Inferior parietal cortex (tissue), 1 donor: ENCODE data around the gene PRSS27.
"Not testable (repeated sequence)": the region's sequence is repeated elsewhere in the genome, so short reads cannot be mapped to it uniquely, and the experiment has no call there.

Experiments used
- DNase-seq: peaks from one replicate; pipeline ENCODE4 v3.0.0-alpha.2; 2016; ENCODE audit errors: extremely low spot score

PRSS27 gene

DNA sequence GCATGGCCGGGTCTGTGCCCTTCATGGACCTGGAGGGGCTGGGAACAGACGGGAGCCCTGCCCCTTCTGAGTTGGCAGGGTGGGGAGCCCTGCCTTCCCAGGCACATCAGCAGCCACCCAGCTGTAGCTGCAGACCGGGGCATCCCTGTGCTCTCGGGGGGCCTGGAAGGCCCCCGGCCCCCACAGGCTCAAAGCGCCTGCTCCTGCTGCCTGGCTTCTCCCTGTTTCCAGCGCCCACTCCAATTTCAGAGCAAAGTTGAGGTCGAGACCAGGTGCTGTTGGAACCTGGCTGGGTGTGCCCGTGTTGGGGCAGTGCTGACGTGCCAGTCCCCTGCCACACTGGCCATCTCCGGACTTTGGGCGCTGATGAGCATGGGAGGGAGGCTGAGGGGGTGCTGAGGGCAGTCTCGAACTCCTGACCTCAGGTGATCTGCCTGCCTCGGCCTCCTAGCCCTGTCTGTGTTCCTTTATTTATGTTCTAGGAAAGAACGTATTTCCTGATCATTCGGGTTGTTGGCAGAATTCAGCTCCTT lies 4.9 kb upstream of the PRSS27 start:
- no peak for DNase-seq

DNA sequence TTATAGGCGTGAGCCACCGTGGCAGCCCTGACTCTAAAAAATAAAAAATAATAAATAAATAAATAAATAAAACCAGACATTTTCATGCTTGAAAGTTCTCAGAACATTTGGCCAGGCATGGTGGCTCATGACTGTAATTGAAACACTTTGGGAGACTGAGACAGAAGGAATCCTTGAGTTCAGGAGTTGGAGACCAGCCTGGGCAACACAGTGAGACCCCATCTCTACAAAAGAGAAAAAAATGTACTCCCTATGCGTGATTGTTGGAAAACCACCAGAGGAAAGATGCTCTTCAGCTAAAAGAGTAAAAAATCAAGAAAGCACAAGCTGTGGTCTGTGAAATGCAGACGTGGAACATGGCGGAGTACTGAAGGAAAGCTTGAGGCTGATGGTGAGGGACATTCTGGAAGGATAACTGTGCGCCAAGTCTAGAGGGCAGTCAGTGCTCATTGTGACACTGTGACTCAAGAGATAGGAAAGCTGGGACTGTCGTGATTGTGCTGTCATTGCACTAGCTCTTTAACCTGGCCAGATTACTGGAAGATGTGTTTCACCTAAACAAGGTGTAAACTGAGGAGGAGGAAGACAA lies 4.2 kb upstream of the PRSS27 start:
- no peak for DNase-seq

DNA sequence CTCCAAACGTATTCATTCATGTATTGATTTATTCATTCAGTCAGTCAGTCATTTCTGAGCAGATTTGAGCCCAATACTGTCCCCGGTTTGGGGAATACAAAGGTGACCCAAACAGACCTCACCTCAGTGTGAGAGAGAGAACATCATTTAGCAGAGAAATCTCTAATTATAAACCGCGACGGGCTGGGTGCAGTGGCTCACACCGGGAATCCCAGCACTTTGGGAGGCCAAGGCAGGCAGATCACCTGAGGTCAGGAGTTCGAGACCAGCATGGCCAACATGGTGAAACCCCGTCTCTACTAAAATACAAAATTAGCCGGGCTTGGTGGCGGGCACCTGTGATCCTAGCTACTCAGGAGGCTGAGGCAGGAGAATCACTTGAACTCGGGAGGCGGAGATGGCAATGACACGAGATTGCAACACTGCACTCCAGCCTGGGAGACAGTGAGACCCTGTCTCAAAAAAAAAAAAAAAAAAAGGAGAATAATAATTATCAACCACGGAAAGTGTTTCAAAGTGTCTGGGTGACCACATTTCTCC lies 1.7 kb upstream of the PRSS27 start:
- DNase-seq, result not testable (repeated sequence)

DNA sequence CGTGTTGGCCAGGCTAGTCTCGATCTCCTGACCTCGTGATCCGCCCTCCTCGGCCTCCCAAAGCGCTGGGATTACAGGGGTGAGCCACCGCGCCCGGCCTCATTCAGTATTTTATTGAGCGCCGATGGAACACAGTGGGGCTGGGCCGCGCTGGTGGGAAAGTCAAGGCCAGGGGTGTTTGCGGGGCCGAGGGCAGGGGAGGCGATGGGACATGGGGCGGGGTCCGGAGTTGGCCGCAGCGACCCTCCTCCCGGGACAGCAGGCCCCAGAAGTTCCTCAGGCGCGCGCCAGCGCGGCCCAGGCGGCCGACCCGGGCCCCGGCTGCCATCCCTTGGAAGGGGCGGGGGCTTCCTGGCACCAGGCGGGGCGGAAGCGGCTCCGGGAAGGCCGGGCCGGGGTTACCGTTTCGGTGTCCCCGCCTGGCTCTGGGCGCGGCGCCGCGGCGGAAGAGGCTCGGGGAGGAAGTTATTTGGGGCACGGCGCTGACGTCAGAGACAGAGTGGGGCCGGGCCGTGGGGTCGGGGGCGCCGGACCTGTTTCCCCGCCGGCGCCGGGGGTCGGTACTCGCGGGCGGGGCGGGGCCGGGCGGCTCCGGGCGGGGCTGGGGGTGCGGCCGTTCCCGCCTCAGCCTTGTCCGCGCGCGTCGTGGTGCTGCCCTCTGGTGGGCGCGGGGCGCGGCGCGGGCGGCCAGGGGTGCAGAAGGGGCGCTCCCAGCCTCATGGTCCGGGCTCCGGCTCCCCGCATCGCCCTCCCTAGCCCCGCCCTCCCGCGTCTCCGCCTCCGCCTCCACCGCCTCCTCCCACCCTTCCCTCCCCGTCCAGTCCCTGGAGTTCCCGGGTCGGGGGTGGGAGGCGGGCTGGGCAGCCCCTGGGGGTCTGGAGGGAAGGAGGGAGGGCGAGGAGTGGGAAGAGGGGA lies 952 bp upstream of the PRSS27 start:
- DNase-seq, result peak; percentile 47

DNA sequence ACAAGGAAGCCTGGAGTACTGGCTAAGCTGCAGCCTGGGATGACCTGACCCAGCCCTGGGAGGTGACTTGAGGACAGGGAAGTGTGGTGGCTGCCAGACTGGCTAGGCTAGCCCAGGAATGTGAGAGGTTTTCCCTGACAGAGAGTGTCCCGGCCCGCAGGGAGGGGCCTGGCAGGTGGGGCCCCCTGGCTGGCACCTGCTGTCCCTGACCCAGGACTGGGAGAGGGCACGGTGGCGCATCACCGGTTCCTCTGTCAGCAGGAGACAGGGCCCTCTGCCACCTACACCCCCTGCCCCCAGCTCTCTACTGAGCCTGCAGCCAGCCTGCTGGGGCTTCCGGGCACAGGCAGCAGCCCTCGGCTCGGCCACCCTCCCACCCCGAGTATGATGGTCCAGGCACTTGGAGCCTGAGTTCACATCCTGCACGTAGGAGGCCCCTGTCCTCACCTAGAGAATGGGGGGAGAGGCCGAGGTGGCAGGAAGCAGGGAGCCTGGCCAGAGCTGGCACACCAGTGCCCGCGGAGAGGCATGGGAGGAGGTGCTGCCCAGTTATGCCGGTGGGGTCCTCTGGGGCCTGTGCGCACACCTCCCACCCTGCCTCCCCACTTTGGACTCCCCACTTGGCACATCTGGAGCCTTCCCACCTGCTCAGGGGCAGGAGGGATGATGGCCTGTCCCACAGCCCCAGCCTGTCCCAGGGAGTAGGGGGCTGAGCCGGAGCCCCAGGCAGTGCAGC lies 528 bp downstream of the PRSS27 start:
- no peak for DNase-seq

DNA sequence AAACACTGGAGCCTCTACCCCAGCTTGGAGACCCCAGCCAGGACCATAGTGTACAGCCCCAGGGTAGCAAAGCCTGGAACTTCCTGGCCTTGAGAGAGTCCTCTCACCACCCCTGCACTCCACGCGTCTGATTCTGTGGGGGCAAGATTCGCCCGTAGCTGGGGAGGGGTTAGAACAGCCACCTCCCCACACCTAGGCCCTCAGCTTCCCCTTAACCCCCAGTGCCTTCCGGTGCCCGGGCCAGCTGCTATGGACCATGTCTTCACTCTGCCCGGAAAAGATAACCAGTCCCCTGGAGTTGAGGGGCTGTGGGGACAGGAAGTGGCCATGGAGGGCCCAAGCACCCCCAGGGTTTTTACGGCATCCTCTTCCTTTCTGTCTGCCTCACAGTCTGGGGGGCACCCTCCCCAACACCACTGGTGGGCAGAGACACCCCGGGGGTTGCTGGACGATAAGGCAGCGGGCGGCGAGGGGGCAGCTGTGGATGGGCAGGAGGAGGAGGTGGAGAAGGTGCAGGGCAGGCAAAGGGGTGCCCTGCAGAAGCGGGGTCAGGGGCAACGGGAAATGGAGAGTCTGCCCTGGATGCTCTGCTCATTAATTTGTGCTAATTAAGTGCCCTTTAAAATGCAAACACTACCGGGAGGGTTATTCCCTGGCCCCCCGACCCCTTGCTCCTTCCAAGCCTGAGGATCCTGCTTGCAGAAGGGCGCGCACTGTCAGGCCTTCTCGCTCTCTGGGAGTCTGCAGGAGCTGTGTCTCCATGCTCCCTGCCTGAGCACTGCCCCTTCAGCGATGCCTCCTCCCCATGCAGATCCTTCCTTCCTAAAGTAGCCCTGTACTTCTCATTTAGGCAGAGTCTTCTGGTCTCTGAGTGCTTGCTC lies 2.4 kb downstream of the PRSS27 start:
- no peak for DNase-seq

DNA sequence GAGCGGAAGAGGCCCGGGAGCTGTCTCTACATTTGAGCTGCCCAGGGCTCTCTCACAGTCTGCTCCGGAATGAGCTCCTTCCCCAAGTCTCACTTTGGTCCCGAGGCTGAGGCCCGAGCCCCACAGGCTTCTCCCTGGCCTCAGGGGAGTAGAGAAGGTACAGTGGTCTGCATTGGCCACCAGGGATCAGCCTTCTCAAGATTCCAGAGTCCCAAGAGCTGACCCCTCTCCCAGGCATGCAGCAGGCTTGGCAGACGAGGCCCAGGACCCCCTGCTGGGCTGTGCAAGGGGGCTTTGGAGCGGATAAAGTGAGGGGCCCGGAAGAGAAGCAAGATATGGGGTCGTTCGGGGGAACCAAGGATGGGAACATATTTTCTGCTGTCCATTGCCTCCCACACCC lies 3.1 kb downstream of the PRSS27 start:
- DNase-seq, result no peak

DNA sequence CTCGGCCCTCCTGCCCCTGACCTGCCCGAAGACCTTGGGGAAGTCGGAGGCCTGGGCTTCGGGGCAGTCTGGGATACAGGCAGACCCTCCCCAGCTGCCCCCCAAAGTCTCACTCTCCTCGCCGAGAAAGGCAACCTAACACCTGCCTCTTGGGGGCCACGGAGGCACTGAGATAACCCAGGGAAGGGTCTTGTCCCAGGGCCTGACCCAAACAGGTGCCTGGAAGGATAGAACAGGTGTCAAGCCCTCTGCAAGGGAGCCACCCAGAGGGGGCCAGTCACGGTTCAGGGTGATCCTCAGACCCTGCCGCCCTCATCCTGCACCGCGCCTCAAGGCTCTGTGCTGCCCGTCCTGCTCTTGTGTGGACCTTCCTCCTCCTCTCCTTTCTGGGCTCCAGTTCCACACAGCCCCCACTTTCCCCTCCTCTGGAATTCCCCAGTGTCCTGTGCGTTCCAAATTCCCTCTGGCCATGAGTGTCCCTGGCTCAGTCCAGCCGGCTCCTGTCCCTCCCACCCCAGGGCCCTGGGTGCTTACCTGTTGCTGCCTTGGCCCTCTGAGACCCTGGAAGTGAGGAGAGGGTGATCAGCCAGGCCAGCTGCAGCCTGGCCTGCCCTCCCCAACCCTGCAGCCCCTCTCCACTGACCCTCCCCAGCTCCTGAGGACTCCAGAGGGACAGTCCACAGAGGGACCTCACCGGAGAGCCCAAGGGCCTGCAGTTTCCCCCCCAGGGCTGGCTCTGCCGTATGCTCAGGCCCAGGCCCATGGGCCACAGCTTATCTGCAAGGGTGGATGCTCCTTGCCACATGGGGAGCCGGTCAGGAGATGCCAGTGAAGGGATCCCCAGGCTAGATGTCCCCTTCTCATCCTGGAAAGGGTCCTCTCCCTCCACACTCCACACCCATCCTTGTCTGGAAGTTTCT lies 3.8 kb downstream of the PRSS27 start:
- DNase-seq, result no peak

DNA sequence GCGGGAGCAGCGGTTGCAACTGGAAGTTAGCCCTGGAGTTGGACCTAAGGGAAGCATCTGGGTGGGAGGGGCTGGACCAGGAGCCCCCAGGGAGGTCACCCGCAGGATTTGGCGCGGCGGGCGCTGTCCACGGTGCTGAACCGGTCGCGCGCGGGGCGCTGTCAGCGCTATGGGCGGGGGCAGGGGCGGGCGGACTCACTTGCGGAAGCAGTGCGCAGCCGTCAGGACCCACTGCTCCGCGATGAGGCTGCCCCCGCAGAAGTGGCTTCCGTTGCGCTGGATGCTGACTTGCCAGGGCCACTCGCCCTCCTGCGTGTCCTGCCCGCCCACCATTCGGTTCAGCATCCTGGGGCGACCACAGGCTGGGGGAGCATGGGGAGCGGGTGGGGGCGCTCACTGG lies 4.5 kb downstream of the PRSS27 start:
- DNase-seq, result peak; percentile 17

DNA sequence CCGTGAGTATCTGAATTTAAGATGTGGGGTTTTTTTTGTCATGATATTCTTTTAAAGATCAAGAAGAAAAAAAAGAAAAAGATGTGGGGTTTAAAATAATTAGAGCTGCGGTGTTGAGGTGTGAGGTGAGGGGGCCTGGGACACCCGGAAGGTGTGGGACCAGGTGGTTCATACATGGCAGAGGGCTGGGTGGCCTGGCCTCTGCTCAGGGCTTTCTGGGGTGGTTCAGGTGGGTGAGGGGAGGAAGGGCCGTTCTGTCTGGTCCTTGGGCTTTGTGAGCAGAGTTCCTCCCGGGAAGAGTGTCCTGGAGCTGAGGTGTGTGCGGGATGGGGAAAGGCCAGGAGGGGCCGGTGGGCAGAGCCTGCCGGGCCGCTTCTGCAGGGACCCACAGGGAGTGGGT lies 5.0 kb downstream of the PRSS27 start:
- no peak for DNase-seq

DNA sequence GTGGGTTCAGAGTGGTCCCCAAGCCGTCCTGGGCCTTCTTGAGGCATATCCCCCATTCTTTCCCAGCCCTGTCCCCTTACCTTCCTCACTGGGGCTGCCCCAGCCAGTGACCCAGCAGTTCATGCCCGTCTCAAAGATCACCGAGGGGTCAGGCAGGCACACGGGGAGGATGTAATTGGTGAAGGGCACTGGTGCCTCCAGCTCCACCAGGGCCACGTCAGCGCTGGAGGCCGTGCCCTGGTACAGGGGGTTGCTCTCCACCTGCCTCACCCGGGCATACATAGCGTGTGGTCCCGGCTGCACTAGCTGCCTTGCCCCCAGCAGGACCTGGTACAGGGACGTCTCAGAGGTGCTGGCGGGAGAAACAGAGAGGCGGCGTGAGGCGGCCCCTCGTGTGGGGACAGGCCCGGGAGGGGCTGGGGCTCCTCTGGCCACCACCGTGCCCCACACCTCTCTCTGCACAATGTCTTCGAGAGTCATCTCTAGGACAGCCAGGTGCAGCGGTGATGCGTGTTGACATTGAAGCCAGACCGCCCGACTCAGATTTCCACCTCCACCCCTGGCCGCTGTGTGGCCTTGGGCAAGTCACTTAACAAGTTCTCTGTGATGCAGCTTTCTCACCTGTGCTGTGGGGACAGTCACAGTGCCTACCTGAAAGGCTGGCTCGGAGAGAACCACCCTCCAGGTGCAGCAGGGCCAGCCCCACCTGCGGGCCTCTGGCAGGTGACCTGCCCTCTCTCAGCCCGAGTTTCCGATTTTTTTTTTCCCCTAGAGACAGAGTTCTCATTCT lies 5.8 kb downstream of the PRSS27 start:
- no peak for DNase-seq

DNA sequence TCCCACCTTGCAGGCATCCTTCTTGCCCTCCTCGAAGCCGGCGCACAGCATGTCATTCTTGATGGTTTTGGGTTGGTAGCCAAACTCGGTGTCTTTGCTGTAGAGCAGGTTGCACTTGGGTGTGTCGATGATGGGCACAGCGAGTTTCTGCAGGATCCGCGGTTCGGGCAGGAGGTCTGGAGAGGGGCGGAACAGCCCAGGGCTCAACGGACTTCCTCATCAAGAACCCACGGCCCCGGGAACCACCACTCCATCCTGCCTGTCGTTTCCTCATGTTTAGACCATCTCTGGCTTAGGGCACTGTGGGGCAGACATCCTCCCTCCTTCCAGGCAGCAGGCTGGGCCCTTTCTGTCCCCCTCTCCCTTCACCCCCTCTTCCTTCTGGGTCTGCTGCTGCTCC lies 6.5 kb downstream of the PRSS27 start:
- DNase-seq, result no peak

DNA sequence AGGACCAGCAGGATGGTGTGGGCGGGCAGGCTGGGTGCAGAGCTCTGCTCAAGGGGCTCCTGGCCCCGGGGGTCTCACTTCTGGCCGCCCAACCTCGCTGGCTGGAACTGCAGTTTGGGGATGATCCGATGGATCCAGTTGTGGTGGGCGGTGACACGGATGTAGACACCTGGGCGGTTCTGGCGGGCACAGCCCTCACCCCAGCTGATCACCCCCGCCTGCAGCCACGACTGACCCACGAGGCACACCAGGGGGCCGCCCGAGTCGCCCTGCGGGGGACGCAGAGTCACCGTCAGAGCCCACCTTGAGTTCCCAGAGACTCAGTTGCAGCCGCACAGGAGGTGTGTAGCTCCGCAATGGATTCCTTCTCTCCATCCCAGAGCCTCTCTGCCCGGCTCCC lies 7.5 kb downstream of the PRSS27 start:
- DNase-seq, result no peak

DNA sequence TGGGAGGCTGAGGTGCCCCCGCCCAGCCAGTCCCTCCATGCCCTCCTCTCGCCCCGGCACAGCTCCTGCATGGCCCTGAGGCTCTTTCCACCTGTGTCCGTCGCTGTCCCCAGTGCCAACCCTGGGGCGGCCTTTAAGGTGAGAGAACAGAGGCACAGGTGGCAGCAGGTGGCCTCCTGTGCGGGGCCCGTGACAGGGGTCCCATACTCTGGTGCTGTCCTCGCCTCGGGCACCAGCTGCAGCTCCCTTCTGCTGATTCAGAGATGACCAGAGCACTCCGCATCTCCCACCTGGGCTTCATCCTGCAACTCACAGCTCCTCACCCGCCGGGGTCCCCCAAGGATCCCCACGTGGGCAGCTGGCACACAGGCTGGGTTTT lies 8.0 kb downstream of the PRSS27 start:
- no peak for DNase-seq

DNA sequence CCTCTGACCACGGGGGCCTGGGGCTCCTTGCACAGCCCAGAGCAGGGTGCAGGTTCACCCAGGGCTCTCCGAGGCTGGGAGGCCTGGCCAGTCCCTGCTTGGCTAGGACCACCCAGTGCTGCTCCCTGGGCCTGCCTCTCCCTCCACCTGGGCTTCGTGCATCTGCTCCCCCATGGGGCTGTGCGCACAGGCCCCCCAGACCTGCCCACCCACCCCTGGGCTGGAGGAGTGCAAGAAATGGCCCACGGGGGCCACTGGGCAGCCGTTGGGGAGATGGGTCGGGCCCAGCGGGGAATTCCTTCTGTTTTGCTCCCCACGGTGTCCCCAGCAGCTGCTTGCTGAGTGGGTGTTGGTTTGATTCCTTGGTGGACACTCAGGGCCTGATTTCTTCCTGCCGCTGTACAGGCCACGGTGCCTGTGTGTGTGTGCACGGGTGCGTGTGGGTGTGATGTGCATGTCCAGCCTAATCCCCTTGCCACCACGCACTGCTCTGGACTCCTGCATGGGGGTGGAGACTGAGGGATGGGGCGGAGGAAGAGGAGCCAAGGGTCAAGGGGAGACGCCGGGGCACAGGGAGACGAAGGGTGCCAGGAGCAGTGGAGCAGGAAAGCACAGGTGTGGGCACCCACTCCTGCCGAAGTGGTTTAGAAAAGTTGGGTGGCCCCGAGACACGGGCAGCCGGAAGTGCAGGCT lies 8.5 kb downstream of the PRSS27 start:
- no peak for DNase-seq

DNA sequence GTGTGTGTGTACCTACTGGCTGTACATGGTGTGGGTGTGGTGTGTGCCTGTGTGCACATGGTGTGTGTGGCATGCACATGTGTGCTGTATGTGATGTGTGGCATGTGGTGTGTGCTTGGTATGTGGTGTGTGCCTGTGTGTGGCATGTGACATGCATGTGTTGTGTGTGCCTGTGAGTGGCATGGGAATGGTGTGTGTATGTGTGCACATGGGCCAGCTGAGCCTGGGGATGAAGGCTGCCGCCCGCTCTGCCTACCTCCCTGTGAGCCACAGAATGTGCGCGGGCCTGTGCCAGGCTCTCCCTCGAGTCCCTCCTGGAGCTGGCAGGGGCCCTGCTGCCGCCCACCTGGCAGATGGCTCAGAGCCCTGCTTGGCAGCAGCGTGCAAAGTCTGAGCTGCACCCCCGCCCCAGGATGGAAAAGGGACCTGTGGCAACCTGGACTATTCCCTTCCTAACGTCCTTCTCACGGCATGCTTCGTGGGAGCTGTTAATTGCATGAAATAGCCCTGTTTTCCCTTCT lies 9.3 kb downstream of the PRSS27 start:
- DNase-seq, result peak; percentile 38

DNA sequence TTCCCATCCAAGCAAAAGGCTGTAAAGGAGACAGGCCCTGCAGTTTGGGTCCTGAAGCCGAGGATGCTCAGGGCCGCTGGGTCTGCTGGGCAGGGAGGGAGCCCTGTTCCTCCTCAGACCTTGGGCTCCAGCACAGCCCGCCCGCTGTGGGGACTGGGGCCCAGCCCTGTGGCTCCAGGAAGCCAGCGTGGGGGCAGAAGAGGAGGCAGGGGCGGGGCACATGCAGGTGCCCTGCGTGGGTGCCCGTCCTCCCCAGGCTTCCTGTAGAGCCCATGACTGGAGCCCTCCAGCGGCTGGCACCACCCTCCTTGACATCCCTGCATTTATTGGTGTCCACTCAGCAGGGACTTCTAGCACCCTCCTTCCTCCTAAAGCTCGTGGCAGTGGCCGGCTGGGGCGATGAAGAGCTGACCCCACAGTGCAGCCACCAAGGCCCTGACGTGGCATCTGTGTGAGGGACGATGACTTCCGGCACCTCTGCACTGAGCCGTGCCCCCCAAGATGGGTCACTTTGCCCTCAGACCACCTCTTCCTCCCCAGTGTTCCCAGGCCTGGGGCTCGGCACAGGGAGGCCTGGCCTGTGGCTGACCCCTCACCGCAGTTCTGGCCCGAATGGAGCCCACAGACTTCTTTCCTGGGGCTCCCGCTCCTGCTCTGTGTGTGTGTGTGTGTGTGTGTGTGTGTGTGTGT lies 9.9 kb downstream of the PRSS27 start:
- DNase-seq, result no peak

DNA sequence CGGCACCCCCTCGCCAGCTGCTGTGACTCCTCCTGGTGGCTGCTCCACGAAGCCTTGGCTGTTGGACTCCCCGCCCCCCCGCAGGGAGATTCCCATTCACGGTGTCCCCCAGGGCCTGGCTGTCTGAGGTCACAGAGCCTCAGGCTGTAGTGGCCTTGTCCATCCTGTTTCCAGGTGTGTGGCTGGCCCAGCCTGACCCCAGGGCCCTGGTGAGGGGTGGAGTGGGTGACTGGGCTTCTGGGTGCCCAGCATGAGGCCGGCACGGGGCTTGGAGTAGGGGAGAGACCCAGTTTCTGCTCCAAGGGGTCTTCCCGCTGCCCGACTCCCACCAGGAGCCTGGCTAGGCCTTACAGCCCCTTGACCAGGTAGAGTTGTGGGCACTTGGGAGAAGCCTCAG lies 10.4 kb downstream of the PRSS27 start:
- DNase-seq, result no peak
